OCI-LY1 (cell line): ENCODE results near the gene FAM50B.

Source experiments
- CTCF ChIP-seq: fragments of 200-600 bp; sonication (generic), shearing (Covaris generic); IDR thresholded peaks from 2 replicates; pipeline ENCODE4 v1.5.1; 2017; ENCODE audit warnings: mild to moderate bottlenecking, antibody characterized with exemption, low read length, moderate library complexity, mixed read lengths
- EZH2 ChIP-seq: fragments of 200-600 bp; sonication (generic), shearing (Covaris generic); IDR thresholded peaks from 2 replicates; pipeline ENCODE4 v1.8.0; 2017; ENCODE audit warnings: borderline replicate concordance, mixed run types, mild to moderate bottlenecking, antibody characterized with exemption, low read length, moderate library complexity, mixed read lengths

- TF ChIP-seq CTCF (no peak), EZH2 (no peak)
Measured at GRCh38 chr6:3882431-3882830, 33.3 kb downstream of the FAM50B start.
